Activated CD8-positive, alpha-beta memory T cell treated with anti-CD3 and anti-CD28 coated beads for 36 hours (primary cell): ENCODE data around the gene C1orf35. TPM values are rescaled to one million over a fixed set of nuclear protein-coding genes. Genes with fewer than 3 reads are reported as not detected.

ENCODE experiments used
- CTCF ChIA-PET: fragments of 350-600 bp; sonication (Branson Sonifier 250); formaldehyde crosslinking; loops from one replicate; lab custom pipeline; 2021; ENCODE audit warnings: antibody characterized with exemption; lab: Charles Lee
- POLR2A ChIA-PET: fragments of 350-600 bp; sonication (Branson Sonifier 250); formaldehyde crosslinking; loops from one replicate; lab custom pipeline; 2021; ENCODE audit warnings: antibody characterized with exemption; lab: Charles Lee
- total RNA-seq, 2 experiments: library from RNA; stranded (reverse); gene quantifications; one replicate each; pipeline ENCODE4 v1.2.3, GENCODE V29; 2021

The C1orf35 gene
- total RNA-seq, 2 experiments from 2014 or later: 25.7 to 27.6 TPM

- ChIA-PET CTCF (no interaction called here), POLR2A (no interaction called here)
These were observed 39.6 kb downstream of the C1orf35 start for GRCh38 chr1:228063251-228064191.

GRCh38 chr1:228062812-228063211, 40.3 kb downstream of the C1orf35 start:
- POLR2A ChIA-PET: no interaction called here
- CTCF ChIA-PET: no interaction called here

GRCh38 chr1:228062085-228062791, 40.9 kb downstream of the C1orf35 start:
- CTCF ChIA-PET: no interaction called here

GRCh38 chr1:228061411-228062084, 41.6 kb downstream of the C1orf35 start:
- CTCF ChIA-PET: no interaction called here

More at GRCh38 chr1:228062085-228062791, 40.9 kb downstream of the C1orf35 start:
- POLR2A ChIA-PET: no interaction called here

GRCh38 chr1:228060458-228061190, 42.5 kb downstream of the C1orf35 start:
- POLR2A ChIA-PET: interaction anchor here (1.6 kb wide), 1 partner anchor 22 kb away, joined by 3 read pairs; the partner anchor contains the start of gene ARF1
- CTCF ChIA-PET: interaction anchor here (1.1 to 1.8 kb wide), 2 partner anchors 57 to 440 kb away, joined by 5 read pairs; no protein-coding TSS in a partner anchor

More at GRCh38 chr1:228061411-228062084, 41.6 kb downstream of the C1orf35 start:
- POLR2A ChIA-PET: no interaction called here

- CTCF ChIA-PET: interaction anchor here (1.1 to 1.8 kb wide), 2 partner anchors 56 to 441 kb away, joined by 5 read pairs; no protein-coding TSS in a partner anchor
- POLR2A ChIA-PET: interaction anchor here (1.6 kb wide), 1 partner anchor 22 kb away, joined by 3 read pairs; the partner anchor contains the start of gene ARF1
These were observed 43.3 kb downstream of the C1orf35 start for GRCh38 chr1:228059634-228060457.

- ChIA-PET CTCF (interaction anchor here (1.8 kb wide), 1 partner anchor 442 kb away, joined by 5 read pairs; no protein-coding TSS in a partner anchor), POLR2A (interaction anchor here (1.6 kb wide), 1 partner anchor 23 kb away, joined by 3 read pairs; the partner anchor contains the start of gene ARF1)
These were observed 44.0 kb downstream of the C1orf35 start for GRCh38 chr1:228058949-228059633.

- POLR2A ChIA-PET: no interaction called here
- CTCF ChIA-PET: interaction anchor here (1.8 kb wide), 1 partner anchor 443 kb away, joined by 5 read pairs; no protein-coding TSS in a partner anchor
These were observed 44.8 kb downstream of the C1orf35 start for GRCh38 chr1:228058172-228058948.

Other genes with a start within 250 kb of the C1orf35 start
- not detected for gene WNT9A, start 155.4 kb downstream of the C1orf35 start, total RNA-seq
- gene WNT3A, start 96.3 kb downstream of the C1orf35 start, total RNA-seq: not detected
- gene ARF1, start 20.6 kb downstream of the C1orf35 start, total RNA-seq: 100 to 1,000 TPM; 373 to 392 TPM
- 10 to 100 TPM; 69.7 to 75.8 TPM for gene MRPL55, start 6.0 kb upstream of the C1orf35 start, total RNA-seq
- gene GUK1, start 37.0 kb upstream of the C1orf35 start, total RNA-seq: 100 to 1,000 TPM; 264 to 267 TPM
- under 1 TPM; 0.67 to 0.74 TPM for gene GJC2, start 46.6 kb upstream of the C1orf35 start, total RNA-seq
- gene IBA57, start 62.5 kb upstream of the C1orf35 start, total RNA-seq: 10 to 100 TPM; 12.6 to 16.3 TPM
- 10 to 100 TPM in 1 of 2 experiments, 1 to 10 TPM in 1; 8.3 to 10.1 TPM for gene OBSCN, start 104.7 kb upstream of the C1orf35 start, total RNA-seq